ENCODE results near the gene CCSAP.

GRCh38 chr1:229326601-229327000 lies 16.2 kb downstream of the CCSAP start:
- TF ChIP-seq CTCF (IDR thresholded peaks at IDR 0.05; ENCODE audit: insufficient read depth, low read length) (no peak), REST (IDR thresholded peaks at IDR 0.05; ENCODE audit: insufficient replicate concordance, low read depth) (no peak), POLR2AphosphoS5 (IDR thresholded peaks at IDR 0.05; ENCODE audit: low read depth) (no peak), GABPA (IDR thresholded peaks at IDR 0.05; ENCODE audit: low read depth) (no peak), SPI1 (IDR thresholded peaks at IDR 0.05; ENCODE audit: borderline replicate concordance, low read depth) (no peak)

Data from HL-60 (cell line).